HG03175 (cell line): Measurements from ENCODE around the gene TTC29.
"Not testable (repeated sequence)": the region's sequence is repeated elsewhere in the genome, so short reads cannot be mapped to it uniquely, and the experiment has no call there.

ENCODE experiments used
- ATAC-seq: cut with Tn5 transposase; IDR thresholded peaks from one replicate; pipeline ENCODE4 v1.9.1; 2021; ENCODE audit warnings: mild to moderate bottlenecking, moderate library complexity; ENCODE audit not compliant: unreplicated experiment

TTC29 gene

DNA sequence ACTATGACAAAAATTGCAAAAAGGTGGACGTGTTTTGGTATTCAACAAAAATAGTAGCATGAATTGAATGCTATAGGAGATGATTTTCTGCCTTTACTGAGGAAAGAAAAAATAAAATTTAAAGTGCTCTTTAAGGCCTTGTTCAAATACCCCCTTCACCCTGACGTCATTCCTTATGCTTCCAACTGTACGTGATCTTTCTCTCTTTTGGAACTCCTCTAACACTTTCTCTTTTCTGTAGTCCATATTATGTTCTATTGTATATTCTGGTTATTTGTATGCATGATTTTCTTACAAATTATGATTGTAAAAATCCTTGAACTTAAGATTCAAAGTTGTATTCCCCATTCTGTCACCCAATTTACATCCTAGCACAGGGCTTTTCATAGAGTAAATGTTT lies 206.5 kb downstream of the TTC29 start:
- ATAC-seq, result no peak

DNA sequence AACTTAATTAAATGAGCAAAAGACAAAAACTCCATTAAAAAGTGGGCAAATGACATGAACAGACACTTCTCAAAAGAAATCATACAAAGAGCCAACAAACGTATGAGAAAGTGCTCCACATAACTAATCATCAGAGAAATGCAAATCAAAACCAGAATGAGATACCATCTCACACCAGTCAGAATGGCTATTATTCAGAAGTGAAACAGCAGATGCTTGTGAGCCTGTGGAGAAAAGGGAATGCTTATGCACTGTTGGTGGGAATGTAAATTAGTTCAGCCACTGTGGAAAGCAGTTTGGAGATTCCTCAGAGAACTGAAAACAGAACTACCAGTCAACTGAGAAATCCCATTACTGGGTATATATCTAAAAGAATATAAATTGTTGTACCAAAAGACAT lies 222.1 kb downstream of the TTC29 start:
- not testable (repeated sequence) for ATAC-seq

DNA sequence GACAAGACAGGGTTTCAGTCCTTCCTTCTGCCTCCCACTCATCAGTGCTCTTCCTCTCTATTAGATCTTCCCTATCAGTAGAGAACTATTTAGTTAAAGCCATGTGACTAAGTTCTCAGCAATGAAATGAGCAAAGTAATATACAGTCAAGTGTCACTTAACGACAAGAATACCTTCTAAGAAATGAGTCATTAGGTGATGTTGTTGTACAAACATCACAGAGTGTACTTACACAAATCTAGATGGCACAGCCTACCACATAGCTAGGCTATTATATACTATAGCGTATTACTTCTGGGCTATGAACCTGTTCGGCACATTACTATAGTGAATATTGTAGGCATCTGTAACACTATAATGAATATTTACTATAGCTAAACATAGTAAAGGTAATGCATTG lies 235.7 kb downstream of the TTC29 start:
- ATAC-seq, result no peak

DNA sequence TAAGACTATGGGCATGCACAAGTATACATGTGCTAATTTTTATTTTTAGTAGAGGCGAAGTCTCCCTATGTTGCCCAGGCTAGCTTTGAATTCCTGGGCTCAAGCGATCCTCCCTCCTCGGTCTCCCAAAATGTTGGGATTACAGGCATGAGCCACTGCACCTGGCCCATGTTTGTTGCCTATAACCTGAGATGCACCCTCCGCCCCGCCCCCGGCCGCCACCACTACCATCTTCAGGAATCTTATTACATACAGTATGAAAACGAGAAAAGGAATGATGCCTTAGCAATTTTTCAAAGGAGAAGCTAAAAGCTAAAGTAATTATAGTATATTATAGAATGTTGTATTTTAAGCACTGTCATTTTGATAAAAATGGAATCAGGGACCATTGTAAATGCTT lies 245.8 kb downstream of the TTC29 start:
- no peak for ATAC-seq

DNA sequence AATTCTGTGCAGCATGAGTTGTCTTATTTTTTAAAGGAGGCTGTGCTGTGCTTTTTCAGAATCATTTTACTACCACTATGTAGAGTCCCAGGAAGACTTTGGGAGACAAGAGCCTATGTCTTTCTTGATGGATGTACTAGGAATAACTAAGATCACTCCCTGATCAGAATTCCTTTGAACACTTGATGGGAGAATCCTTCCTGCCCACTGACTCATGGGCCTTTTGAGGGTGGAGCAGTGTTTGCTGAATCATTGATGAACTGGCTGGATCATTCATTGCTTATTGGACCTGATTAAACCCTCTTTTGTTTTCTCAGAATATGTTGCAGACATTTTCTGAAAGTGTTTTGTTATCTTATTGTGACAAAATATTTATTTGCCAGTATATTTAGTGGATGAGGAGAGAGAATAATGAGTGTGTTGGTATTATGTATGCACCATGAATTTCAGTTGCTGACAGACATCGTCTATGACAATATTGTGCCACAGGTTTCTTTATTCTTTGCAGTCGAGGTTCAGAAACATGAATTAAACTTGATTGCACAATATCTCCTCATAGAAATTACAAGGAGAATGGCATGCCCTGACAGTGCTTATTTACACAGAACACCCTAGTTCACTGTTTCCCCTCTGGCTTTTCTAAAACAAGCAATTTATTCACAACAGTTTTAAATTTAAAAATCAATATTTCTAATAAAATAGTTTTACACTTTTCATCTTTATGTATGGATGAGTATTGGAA lies 270.7 kb downstream of the TTC29 start:
- no peak for ATAC-seq

DNA sequence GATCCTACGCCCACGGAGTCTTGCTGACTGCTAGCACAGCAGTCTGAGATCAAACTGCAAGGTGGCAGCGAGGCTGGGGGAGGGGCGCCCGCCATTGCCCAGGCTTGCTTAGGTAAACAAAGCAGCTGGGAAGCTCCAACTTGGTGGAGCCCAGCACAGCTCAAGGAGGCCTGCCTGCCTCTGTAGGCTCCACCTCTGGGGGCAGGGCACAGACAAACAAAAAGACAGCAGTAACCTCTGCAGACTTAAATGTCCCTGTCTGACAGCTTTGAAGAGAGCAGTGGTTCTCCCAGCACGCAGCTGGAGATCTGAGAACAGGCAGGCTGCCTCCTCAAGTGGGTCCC lies 281.7 kb downstream of the TTC29 start:
- not testable (repeated sequence) for ATAC-seq

DNA sequence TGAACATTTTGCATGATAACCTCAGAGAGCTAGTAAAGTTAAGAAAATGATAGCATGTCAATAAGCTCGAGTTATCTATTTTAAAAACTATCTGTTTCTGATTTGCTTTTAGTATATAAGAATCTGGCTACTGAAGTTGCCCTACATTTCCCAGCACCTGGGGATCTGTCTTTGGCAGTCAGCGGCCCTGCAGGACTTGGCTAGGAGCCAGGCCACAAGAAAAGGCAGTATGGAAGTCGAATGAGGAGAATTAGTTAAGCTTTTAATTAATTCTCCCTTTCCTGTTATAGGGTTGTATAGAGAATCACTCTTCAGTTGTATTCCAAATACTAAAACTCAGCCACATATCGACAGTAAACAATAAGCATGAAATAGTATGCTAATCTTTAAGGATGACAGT lies 284.3 kb downstream of the TTC29 start:
- no peak for ATAC-seq
